Measurements from ENCODE around the gene ADCY2.

Gene ADCY2

DNA sequence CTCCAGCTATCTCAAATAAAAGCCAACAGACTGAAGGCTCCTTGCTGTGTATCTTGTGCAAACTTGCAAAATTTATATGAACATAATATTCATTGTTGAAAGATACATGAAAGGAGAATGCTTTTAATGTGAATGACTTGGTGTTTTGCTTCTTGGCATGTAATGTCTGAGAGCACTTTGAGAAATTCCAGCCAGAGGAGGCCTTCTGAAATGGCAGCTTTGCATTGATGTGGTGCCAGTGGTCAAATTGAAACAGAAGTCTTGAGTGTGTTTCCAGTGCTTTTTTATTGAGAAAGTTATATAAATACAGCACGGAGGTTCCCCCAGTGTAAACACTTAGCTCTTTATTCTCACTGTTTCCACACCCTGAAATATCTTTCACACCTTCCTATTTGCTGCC lies 182.1 kb downstream of the ADCY2 start:
- TF ChIP-seq CTCF (IDR thresholded peaks at IDR 0.05; ENCODE audit: control extremely low read depth, extremely low read depth, low read depth, missing control alignments) = no peak
- CTCF ChIA-PET = interaction anchor here (1.3 to 1.5 kb wide), 2 partner anchors 9 to 15 kb away, joined by 3 to 10 read pairs; no protein-coding TSS in a partner anchor
- no peak for DNase-seq (ENCODE audit: extremely low spot score)
- POLR2A ChIA-PET = no interaction called here

DNA sequence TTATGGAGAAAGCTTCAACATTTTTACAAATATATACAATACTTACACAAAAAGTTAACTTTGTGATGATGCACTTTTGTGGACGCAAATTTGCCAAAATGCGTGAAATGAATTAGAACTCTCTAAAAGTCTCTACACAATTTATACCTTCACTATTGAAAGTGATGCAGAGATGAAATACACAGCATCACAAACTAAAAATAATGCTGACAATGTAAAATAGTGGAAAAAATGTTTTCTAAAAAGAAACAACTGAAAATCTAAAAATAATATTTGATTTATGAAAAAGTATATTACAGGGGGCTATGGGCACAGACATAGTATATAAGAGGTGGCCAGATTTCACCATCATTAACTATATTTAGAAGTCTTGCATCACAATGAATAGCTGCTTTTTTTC lies 188.8 kb downstream of the ADCY2 start:
- TF ChIP-seq CTCF (IDR thresholded peaks at IDR 0.05; ENCODE audit: control extremely low read depth, extremely low read depth, low read depth, missing control alignments) = no peak
- CTCF ChIA-PET = no interaction called here
- no peak for DNase-seq (ENCODE audit: extremely low spot score)
- POLR2A ChIA-PET = no interaction called here

GRCh38 chr5:7585807-7586206 lies 189.9 kb downstream of the ADCY2 start:
- POLR2A ChIA-PET = no interaction called here
- CTCF ChIA-PET = no interaction called here
- no peak for DNase-seq (ENCODE audit: extremely low spot score)
- TF ChIP-seq CTCF (IDR thresholded peaks at IDR 0.05; ENCODE audit: control extremely low read depth, extremely low read depth, low read depth, missing control alignments) = no peak

DNA sequence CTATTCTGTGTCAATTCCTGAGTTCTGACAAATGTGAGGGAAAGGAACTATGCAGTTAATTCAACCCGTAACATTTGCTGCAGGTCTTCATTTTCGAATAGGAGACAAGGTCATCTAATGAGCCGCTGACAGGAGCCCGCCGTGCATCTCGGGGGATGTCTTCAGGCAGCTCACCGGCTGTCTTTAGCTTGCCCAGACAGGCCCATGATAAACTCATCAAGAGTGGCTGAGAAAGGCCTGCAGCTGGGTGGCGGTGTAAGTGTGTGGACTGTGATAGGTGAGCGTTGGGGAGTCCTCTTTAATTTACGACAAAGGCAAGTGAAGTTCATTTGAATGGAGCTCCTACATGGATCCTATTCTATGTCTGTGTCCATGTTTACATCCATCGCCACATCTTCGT lies 190.5 kb downstream of the ADCY2 start:
- CTCF ChIA-PET = no interaction called here
- no peak for TF ChIP-seq CTCF (IDR thresholded peaks at IDR 0.05; ENCODE audit: control extremely low read depth, extremely low read depth, low read depth, missing control alignments)
- POLR2A ChIA-PET = no interaction called here
- no peak for DNase-seq (ENCODE audit: extremely low spot score)

- CTCF ChIA-PET = no interaction called here
- no peak for DNase-seq (ENCODE audit: extremely low spot score)
- POLR2A ChIA-PET = no interaction called here
- TF ChIP-seq CTCF (IDR thresholded peaks at IDR 0.05; ENCODE audit: control extremely low read depth, extremely low read depth, low read depth, missing control alignments) = no peak
Measured at GRCh38 chr5:7589800-7590199, 193.9 kb downstream of the ADCY2 start.

DNA sequence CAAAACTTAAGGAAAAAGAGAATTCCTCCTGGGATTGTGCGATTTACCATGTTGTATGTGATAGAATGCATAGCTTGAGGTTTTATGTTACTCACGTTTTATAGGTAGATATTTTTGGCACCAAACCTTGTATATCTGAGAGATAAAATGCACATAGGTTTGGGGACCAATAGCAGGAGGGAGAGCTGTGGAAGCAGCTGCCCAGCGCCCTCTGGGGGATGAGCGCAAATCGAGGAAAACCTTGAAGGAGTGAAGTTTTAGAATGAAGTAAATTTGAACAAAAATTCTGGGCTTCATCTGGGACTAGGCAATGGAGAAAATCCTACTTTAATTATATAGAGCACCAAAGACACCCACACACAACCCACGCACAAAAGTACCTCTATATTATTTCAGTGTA lies 197.0 kb downstream of the ADCY2 start:
- CTCF ChIA-PET = interaction anchor here (1.4 kb wide), 1 partner anchor 20 kb away, joined by 3 read pairs; no protein-coding TSS in a partner anchor
- TF ChIP-seq CTCF (IDR thresholded peaks at IDR 0.05; ENCODE audit: control extremely low read depth, extremely low read depth, low read depth, missing control alignments) = peak; percentile 19
- POLR2A ChIA-PET = no interaction called here
- no peak for DNase-seq (ENCODE audit: extremely low spot score)
